Pancreas (tissue), 8 donors: ENCODE measurements around the gene MANBA. TPM values are rescaled to one million over a fixed set of nuclear protein-coding genes. Genes with fewer than 3 reads are reported as not detected.

ENCODE experiments used
- polyA plus RNA-seq, 2 donors: library from polyadenylated mRNA; stranded (reverse); fragments of 200-250 nt; gene quantifications; one replicate each; pipeline ENCODE4 v1.2.3, GENCODE V29; 2013
- total RNA-seq, 6 donors: library from RNA; stranded (reverse); fragmentation: NEBNext Ultra II Directional in 4 of 6; extraction: Animal tissue kit (Norgen Biotek cat#: 25700) in 4 of 6; gene quantifications; one replicate each; pipeline versions ENCODE4 v1.2.1 to v1.2.4, GENCODE V29; 2021 to 2023
- donor health status: healthy with polysubstance abuse.
- donor health status: DM: no; HTN: no; CAD: no; lungs with moderate emphysema.
- donor health status: DM: no; HTN: no; CAD: no.
- donor health status: Bipolar disorder and iron deficiency.
- donor health status: DM: yes; HTN: yes; CAD: no.
- donor health status: DM: no; HTN: no; CAD: no.
- donor health status: DM: no; HTN: no; CAD: no.
- donor health status: DM: yes; HTN: yes; CAD: no.

Gene MANBA
- total and polyA plus RNA-seq, 8 donors: 7.8 to 22.0 (median 10.7) TPM

Other genes with a start within 250 kb of the MANBA start
- gene UBE2D3, start 66.6 kb upstream of the MANBA start, total RNA-seq: 100 to 1,000 TPM in 5 of 6 donors, 10 to 100 TPM in 1; 90.6 to 141 (median 130) TPM
- gene UBE2D3, start 66.6 kb upstream of the MANBA start, polyA plus RNA-seq: 100 to 1,000 TPM in 1 of 2 donors, 10 to 100 TPM in 1; 98.2 to 137 TPM
- gene CISD2, start 108.0 kb upstream of the MANBA start, total RNA-seq: 10 to 100 TPM; 10.2 to 21.1 (median 14.4) TPM
- gene CISD2, start 108.0 kb upstream of the MANBA start, polyA plus RNA-seq: 10 to 100 TPM; 10.8 to 23.1 TPM